Measurements from ENCODE around the gene STON1.

Gene STON1

GRCh38 chr2:48511849-48512470, 18.0 kb upstream of the STON1 start:
- Histone ChIP-seq H3K4me1 (ENCODE audit: control insufficient read depth, insufficient read depth, low read length) (no peaks in the 10 kb centered on the region), H3K27ac (ENCODE audit: extremely low read depth, low read depth, low read length) (no peak overlapping the region), H3K9me3 (ENCODE audit: control insufficient read depth, insufficient read depth, low read depth, low read length) (no peaks in the 10 kb centered on the region), H3K36me3 (ENCODE audit: control insufficient read depth in 2 of 2, insufficient read depth in 1 of 2, low read length in 2 of 2) (peaks cover 26 to 29% of the 10 kb centered on the region in 2 experiments), H3K4me3 (ENCODE audit: low read depth, low read length) (no peak overlapping the region)
- TF ChIP-seq, protein P1, sequence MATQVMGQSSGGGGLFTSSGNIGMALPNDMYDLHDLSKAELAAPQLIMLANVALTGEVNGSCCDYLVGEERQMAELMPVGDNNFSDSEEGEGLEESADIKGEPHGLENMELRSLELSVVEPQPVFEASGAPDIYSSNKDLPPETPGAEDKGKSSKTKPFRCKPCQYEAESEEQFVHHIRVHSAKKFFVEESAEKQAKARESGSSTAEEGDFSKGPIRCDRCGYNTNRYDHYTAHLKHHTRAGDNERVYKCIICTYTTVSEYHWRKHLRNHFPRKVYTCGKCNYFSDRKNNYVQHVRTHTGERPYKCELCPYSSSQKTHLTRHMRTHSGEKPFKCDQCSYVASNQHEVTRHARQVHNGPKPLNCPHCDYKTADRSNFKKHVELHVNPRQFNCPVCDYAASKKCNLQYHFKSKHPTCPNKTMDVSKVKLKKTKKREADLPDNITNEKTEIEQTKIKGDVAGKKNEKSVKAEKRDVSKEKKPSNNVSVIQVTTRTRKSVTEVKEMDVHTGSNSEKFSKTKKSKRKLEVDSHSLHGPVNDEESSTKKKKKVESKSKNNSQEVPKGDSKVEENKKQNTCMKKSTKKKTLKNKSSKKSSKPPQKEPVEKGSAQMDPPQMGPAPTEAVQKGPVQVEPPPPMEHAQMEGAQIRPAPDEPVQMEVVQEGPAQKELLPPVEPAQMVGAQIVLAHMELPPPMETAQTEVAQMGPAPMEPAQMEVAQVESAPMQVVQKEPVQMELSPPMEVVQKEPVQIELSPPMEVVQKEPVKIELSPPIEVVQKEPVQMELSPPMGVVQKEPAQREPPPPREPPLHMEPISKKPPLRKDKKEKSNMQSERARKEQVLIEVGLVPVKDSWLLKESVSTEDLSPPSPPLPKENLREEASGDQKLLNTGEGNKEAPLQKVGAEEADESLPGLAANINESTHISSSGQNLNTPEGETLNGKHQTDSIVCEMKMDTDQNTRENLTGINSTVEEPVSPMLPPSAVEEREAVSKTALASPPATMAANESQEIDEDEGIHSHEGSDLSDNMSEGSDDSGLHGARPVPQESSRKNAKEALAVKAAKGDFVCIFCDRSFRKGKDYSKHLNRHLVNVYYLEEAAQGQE (tag by site-specific recombination; IDR thresholded peaks at IDR 0.05): no peak
- no peak for TF ChIP-seq ZNF660 (tag by site-specific recombination; IDR thresholded peaks at IDR 0.05)
- no peak for TF ChIP-seq ZNF521 (tag by site-specific recombination; IDR thresholded peaks at IDR 0.05)
- no peak for TF ChIP-seq KLF1 (tag by site-specific recombination; IDR thresholded peaks at IDR 0.05)
- TF ChIP-seq ZNF248 (tag by site-specific recombination; IDR thresholded peaks at IDR 0.05): no peak
- TF ChIP-seq ZNF571 (tag by site-specific recombination; IDR thresholded peaks at IDR 0.05): no peak
- TF ChIP-seq, protein P2, sequence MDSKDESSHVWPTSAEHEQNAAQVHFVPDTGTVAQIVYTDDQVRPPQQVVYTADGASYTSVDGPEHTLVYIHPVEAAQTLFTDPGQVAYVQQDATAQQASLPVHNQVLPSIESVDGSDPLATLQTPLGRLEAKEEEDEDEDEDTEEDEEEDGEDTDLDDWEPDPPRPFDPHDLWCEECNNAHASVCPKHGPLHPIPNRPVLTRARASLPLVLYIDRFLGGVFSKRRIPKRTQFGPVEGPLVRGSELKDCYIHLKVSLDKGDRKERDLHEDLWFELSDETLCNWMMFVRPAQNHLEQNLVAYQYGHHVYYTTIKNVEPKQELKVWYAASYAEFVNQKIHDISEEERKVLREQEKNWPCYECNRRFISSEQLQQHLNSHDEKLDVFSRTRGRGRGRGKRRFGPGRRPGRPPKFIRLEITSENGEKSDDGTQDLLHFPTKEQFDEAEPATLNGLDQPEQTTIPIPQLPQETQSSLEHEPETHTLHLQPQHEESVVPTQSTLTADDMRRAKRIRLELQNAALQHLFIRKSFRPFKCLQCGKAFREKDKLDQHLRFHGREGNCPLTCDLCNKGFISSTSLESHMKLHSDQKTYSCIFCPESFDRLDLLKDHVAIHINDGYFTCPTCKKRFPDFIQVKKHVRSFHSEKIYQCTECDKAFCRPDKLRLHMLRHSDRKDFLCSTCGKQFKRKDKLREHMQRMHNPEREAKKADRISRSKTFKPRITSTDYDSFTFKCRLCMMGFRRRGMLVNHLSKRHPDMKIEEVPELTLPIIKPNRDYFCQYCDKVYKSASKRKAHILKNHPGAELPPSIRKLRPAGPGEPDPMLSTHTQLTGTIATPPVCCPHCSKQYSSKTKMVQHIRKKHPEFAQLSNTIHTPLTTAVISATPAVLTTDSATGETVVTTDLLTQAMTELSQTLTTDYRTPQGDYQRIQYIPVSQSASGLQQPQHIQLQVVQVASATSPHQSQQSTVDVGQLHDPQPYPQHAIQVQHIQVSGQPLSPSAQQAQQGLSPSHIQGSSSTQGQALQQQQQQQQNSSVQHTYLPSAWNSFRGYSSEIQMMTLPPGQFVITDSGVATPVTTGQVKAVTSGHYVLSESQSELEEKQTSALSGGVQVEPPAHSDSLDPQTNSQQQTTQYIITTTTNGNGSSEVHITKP (tag by site-specific recombination; IDR thresholded peaks at IDR 0.05): no peak
- no peak for TF ChIP-seq FEZF1 (tag by site-specific recombination; IDR thresholded peaks at IDR 0.05)
- TF ChIP-seq SP3 (tag by site-specific recombination; IDR thresholded peaks at IDR 0.05): no peak
- TF ChIP-seq ZBTB17 (tag by site-specific recombination; IDR thresholded peaks at IDR 0.05): no peak
- no peak for TF ChIP-seq TRIM28 (IDR thresholded peaks at IDR 0.05; ENCODE audit: borderline replicate concordance, low read length)
- TF ChIP-seq, protein P3, sequence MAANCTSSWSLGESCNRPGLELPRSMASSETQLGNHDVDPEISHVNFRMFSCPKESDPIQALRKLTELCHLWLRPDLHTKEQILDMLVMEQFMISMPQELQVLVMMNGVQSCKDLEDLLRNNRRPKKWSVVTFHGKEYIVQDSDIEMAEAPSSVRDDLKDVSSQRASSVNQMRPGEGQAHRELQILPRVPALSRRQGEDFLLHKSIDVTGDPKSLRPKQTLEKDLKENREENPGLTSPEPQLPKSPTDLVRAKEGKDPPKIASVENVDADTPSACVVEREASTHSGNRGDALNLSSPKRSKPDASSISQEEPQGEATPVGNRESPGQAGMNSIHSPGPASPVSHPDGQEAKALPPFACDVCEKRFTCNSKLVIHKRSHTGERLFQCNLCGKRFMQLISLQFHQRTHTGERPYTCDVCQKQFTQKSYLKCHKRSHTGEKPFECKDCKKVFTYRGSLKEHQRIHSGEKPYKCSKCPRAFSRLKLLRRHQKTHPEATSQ (tag by site-specific recombination; IDR thresholded peaks at IDR 0.05): no peak
- TF ChIP-seq RBAK (tag by site-specific recombination; IDR thresholded peaks at IDR 0.05): no peak
- no peak for TF ChIP-seq ZBTB8A (tag by site-specific recombination; IDR thresholded peaks at IDR 0.05)
- TF ChIP-seq KLF7 (tag by site-specific recombination; IDR thresholded peaks at IDR 0.05; ENCODE audit: borderline replicate concordance): no peak
- ChIA-PET POLR2A (interaction anchor here (0.6 kb wide), 1 partner anchor 106 kb away, joined by 3 read pairs; no protein-coding TSS in a partner anchor), CTCF (interaction anchor here (0.7 kb wide), 1 partner anchor 42 kb away, joined by 3 read pairs; no protein-coding TSS in a partner anchor)

DNA sequence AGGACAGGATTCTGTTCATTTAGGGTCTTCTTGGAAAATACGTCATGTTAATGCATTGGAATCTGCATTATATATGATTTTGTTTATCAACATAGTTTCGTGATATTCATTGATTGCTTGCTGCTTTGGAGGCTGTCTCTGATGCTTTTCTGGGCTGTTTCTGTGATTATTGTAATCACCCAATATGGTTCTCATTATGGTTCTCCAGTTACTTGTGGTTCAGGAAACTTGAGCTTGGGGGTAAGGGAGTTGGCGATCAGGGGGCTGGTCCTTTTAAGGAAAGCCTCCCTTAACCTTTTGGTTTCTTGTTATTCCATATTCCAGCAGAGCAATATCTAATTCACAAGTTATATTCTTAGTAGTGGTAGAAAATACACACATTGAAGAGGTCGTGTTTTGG, 17.4 kb upstream of the STON1 start:
- H3K4me3 ChIP-seq (ENCODE audit: low read depth, low read length): no peak overlapping the region
- H3K9me3 ChIP-seq (ENCODE audit: control insufficient read depth, insufficient read depth, low read depth, low read length): no peaks in the 10 kb centered on the region
- POLR2A ChIA-PET: no interaction called here
- no peak overlapping the region for H3K27ac ChIP-seq (ENCODE audit: extremely low read depth, low read depth, low read length)
- CTCF ChIA-PET: no interaction called here
- peaks cover 24 to 33% of the 10 kb centered on the region in 2 experiments for H3K36me3 ChIP-seq (ENCODE audit: control insufficient read depth in 2 of 2, insufficient read depth in 1 of 2, low read length in 2 of 2)
- H3K4me1 ChIP-seq (ENCODE audit: control insufficient read depth, insufficient read depth, low read length): no peaks in the 10 kb centered on the region
- TF ChIP-seq KLF10 (tag by site-specific recombination; IDR thresholded peaks at IDR 0.05) (no peak), ZFHX2 (tag by site-specific recombination; conservative IDR thresholded peaks at IDR 0.05) (no peak), ZNF398 (tag by site-specific recombination; IDR thresholded peaks at IDR 0.05) (no peak), ZNF23 (tag by site-specific recombination; IDR thresholded peaks at IDR 0.05; ENCODE audit: borderline replicate concordance) (no peak), ZNF221 (tag by site-specific recombination; IDR thresholded peaks at IDR 0.05; ENCODE audit: borderline replicate concordance) (no peak), ZNF121 (tag by site-specific recombination; IDR thresholded peaks at IDR 0.05) (no peak), KLF16 (tag by site-specific recombination; IDR thresholded peaks at IDR 0.05) (no peak), TCF7L2 (IDR thresholded peaks at IDR 0.05; ENCODE audit: borderline replicate concordance, low read depth, low read length) (no peak), ZNF274 (IDR thresholded peaks at IDR 0.05; ENCODE audit: low read length) (no peak), ZNF274 (tag by site-specific recombination; IDR thresholded peaks at IDR 0.05; ENCODE audit: borderline replicate concordance) (no peak)

Measured in HEK293 (cell line).